Measurements from ENCODE around the gene PCSK1.

The PCSK1 gene

DNA sequence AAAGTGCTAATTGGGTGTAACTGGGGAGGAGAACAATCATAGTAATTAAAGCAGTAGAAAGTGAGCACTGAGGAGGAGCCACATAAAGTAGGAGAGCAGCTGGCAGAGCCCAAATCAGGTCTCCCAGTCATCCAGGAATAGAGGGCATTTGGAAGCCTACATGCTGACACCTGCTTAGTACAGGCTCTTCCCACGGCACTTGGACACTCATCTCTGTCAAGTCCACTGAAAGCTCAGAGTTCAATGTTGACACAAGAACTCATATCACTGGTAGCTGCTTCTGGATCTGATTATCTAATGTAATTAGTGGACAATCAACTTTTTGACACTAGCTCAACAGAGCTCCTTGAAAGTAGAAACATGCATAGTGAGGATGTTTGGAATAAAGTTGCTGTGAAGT is 45.9 kb upstream of the PCSK1 start:
- Histone ChIP-seq H3K4me3 (ENCODE audit: low read length) (no peak overlapping the region), H3K4me1 (ENCODE audit: control insufficient read depth, low read length) (no peaks in the 10 kb centered on the region), H3K27me3 (ENCODE audit: control insufficient read depth, low read length) (no peaks in the 10 kb centered on the region), H4K20me1 (ENCODE audit: control insufficient read depth, insufficient read depth, low read depth, low read length) (no peaks in the 10 kb centered on the region), H3K9me2 (replicated peaks; ENCODE audit: control insufficient read depth, low read length) (no peaks in the 10 kb centered on the region), H3K79me2 (ENCODE audit: control insufficient read depth, low read length) (no peaks in the 10 kb centered on the region), H3K36me3 (ENCODE audit: control insufficient read depth, low read length) (no peaks in the 10 kb centered on the region), H3K9me3 (ENCODE audit: control insufficient read depth, insufficient read depth, low read length) (no peaks in the 10 kb centered on the region), H3K4me2 (ENCODE audit: low read length) (no peak overlapping the region), H3F3A (ENCODE audit: control insufficient read depth, insufficient read depth) (no peaks in the 10 kb centered on the region), H3K27ac (ENCODE audit: low read depth, low read length) (no peak overlapping the region)
- TF ChIP-seq, protein P1, sequence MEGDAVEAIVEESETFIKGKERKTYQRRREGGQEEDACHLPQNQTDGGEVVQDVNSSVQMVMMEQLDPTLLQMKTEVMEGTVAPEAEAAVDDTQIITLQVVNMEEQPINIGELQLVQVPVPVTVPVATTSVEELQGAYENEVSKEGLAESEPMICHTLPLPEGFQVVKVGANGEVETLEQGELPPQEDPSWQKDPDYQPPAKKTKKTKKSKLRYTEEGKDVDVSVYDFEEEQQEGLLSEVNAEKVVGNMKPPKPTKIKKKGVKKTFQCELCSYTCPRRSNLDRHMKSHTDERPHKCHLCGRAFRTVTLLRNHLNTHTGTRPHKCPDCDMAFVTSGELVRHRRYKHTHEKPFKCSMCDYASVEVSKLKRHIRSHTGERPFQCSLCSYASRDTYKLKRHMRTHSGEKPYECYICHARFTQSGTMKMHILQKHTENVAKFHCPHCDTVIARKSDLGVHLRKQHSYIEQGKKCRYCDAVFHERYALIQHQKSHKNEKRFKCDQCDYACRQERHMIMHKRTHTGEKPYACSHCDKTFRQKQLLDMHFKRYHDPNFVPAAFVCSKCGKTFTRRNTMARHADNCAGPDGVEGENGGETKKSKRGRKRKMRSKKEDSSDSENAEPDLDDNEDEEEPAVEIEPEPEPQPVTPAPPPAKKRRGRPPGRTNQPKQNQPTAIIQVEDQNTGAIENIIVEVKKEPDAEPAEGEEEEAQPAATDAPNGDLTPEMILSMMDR (IDR thresholded peaks at IDR 0.05; ENCODE audit: low read depth, low read length, poor library complexity, severe bottlenecking), result no peak
- TF ChIP-seq EZH2phosphoT487 (IDR thresholded peaks at IDR 0.05; ENCODE audit: borderline replicate concordance, low read length), result no peak

DNA sequence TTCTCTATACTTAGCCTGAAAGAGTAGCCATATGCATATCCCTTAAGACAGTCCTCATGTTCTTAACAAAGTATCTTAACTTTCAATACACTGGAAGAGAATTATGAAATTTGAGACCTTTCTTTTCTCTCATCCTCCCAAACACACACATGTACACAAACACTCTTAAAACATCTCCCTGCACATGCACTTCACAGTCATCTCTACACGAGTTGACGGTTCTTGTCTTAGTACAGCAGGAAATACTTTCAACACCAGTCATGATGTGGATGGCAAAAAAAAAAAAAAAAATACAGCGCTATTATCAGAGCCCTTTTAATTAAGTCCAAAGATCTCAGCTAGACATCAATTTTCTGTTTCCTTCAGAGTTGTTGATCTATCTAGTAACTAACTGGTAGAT is 43.6 kb upstream of the PCSK1 start:
- no peaks in the 10 kb centered on the region for H4K20me1 ChIP-seq (ENCODE audit: control insufficient read depth, insufficient read depth, low read depth, low read length)
- no peak overlapping the region for H3K27ac ChIP-seq (ENCODE audit: low read depth, low read length)
- no peak for TF ChIP-seq EZH2phosphoT487 (IDR thresholded peaks at IDR 0.05; ENCODE audit: borderline replicate concordance, low read length)
- TF ChIP-seq, protein P1 (IDR thresholded peaks at IDR 0.05; ENCODE audit: low read depth, low read length, poor library complexity, severe bottlenecking), result no peak
- no peaks in the 10 kb centered on the region for H3F3A ChIP-seq (ENCODE audit: control insufficient read depth, insufficient read depth)
- H3K79me2 ChIP-seq (ENCODE audit: control insufficient read depth, low read length), result no peaks in the 10 kb centered on the region
- no peaks in the 10 kb centered on the region for H3K9me3 ChIP-seq (ENCODE audit: control insufficient read depth, insufficient read depth, low read length)
- H3K4me2 ChIP-seq (ENCODE audit: low read length), result no peak overlapping the region
- no peak overlapping the region for H3K4me3 ChIP-seq (ENCODE audit: low read length)
- no peaks in the 10 kb centered on the region for H3K4me1 ChIP-seq (ENCODE audit: control insufficient read depth, low read length)
- H3K36me3 ChIP-seq (ENCODE audit: control insufficient read depth, low read length), result no peaks in the 10 kb centered on the region
- H3K9me2 ChIP-seq (replicated peaks; ENCODE audit: control insufficient read depth, low read length), result no peaks in the 10 kb centered on the region
- no peaks in the 10 kb centered on the region for H3K27me3 ChIP-seq (ENCODE audit: control insufficient read depth, low read length)

DNA sequence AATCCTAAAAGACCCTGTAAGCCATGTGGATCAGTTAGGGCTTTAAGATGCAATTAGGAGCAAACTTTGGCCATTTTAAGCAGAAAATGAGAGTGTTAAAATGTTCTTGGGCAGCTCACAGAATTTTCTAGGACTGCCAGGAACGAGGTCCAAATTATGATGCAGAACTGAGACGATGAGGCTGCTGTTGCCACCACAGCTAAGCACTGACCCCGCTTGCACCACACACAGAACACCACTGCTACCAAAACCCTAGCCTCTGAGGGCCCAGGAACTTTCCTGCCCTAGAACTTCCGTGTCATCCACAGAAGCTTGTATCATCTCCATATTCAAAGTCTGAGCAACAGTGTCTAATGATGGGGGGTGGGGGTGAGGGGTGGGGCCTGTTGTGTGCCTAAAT is 41.0 kb upstream of the PCSK1 start:
- no peak overlapping the region for H3K4me2 ChIP-seq (ENCODE audit: low read length)
- H3K27me3 ChIP-seq (ENCODE audit: control insufficient read depth, low read length), result no peaks in the 10 kb centered on the region
- TF ChIP-seq EZH2phosphoT487 (IDR thresholded peaks at IDR 0.05; ENCODE audit: borderline replicate concordance, low read length), result no peak
- TF ChIP-seq, protein P1 (IDR thresholded peaks at IDR 0.05; ENCODE audit: low read depth, low read length, poor library complexity, severe bottlenecking), result no peak
- no peak overlapping the region for H3K4me3 ChIP-seq (ENCODE audit: low read length)
- no peaks in the 10 kb centered on the region for H3K9me2 ChIP-seq (replicated peaks; ENCODE audit: control insufficient read depth, low read length)
- no peak overlapping the region for H3K27ac ChIP-seq (ENCODE audit: low read depth, low read length)
- H4K20me1 ChIP-seq (ENCODE audit: control insufficient read depth, insufficient read depth, low read depth, low read length), result no peaks in the 10 kb centered on the region
- H3K4me1 ChIP-seq (ENCODE audit: control insufficient read depth, low read length), result no peaks in the 10 kb centered on the region
- H3K79me2 ChIP-seq (ENCODE audit: control insufficient read depth, low read length), result no peaks in the 10 kb centered on the region
- H3K9me3 ChIP-seq (ENCODE audit: control insufficient read depth, insufficient read depth, low read length), result no peaks in the 10 kb centered on the region
- H3F3A ChIP-seq (ENCODE audit: control insufficient read depth, insufficient read depth), result no peaks in the 10 kb centered on the region
- no peaks in the 10 kb centered on the region for H3K36me3 ChIP-seq (ENCODE audit: control insufficient read depth, low read length)

DNA sequence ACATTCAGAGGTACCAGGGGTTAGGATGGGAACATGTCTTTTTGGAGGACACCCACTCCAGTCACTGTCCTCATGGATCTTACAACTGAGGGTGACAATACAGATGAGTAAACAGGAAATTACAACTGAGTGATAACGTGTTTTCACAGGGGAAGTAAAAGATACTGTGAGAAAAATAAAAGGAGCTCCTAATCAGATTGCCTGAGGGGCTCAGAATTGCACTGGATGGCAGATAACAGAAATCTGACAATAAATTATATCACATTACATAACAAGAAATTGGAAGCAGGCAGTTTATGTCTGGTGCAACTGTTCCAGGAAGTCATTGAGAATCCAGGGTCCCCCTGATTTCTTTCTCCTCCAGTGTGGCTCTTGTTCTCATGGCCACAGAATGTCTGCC is 40.1 kb upstream of the PCSK1 start:
- H3K36me3 ChIP-seq (ENCODE audit: control insufficient read depth, low read length), result no peaks in the 10 kb centered on the region
- no peaks in the 10 kb centered on the region for H3K4me1 ChIP-seq (ENCODE audit: control insufficient read depth, low read length)
- H3F3A ChIP-seq (ENCODE audit: control insufficient read depth, insufficient read depth), result no peaks in the 10 kb centered on the region
- H3K79me2 ChIP-seq (ENCODE audit: control insufficient read depth, low read length), result no peaks in the 10 kb centered on the region
- H3K9me2 ChIP-seq (replicated peaks; ENCODE audit: control insufficient read depth, low read length), result no peaks in the 10 kb centered on the region
- H3K27me3 ChIP-seq (ENCODE audit: control insufficient read depth, low read length), result no peaks in the 10 kb centered on the region
- H4K20me1 ChIP-seq (ENCODE audit: control insufficient read depth, insufficient read depth, low read depth, low read length), result no peaks in the 10 kb centered on the region
- H3K4me2 ChIP-seq (ENCODE audit: low read length), result no peak overlapping the region
- no peak for TF ChIP-seq EZH2phosphoT487 (IDR thresholded peaks at IDR 0.05; ENCODE audit: borderline replicate concordance, low read length)
- no peak overlapping the region for H3K27ac ChIP-seq (ENCODE audit: low read depth, low read length)
- no peaks in the 10 kb centered on the region for H3K9me3 ChIP-seq (ENCODE audit: control insufficient read depth, insufficient read depth, low read length)
- H3K4me3 ChIP-seq (ENCODE audit: low read length), result no peak overlapping the region
